Aorta (tissue), 5 donors: Measurements from ENCODE around the gene C1QTNF4. TPM values are rescaled to one million over a fixed set of nuclear protein-coding genes. Genes with fewer than 3 reads are reported as not detected.
"Not testable (repeated sequence)": the region's sequence is repeated elsewhere in the genome, so short reads cannot be mapped to it uniquely, and the experiment has no call there.

ENCODE experiments used
- ATAC-seq: fragments of 200-7000 bp; cut with Tn5 transposase; one replicate; pipeline ENCODE4 v1.9.1; 2022; ENCODE audit warnings: moderate library complexity; ENCODE audit not compliant: low FRiP score
- DNase-seq, 2 donors: peaks; one replicate each; pipeline ENCODE4 v3.0.0-alpha.2; 2020
- H3K27ac ChIP-seq, 2 donors: one replicate each; pipeline ENCODE4 v1.5.1; 2013; ENCODE audit warnings: low read length in 2 of 2, mild to moderate bottlenecking in 2 of 2, moderate library complexity in 2 of 2, control low read depth in 1 of 2, inconsistent platforms in 1 of 2, low read depth in 1 of 2
- H3K27me3 ChIP-seq, 2 donors: one replicate each; pipeline ENCODE4 v1.6.1; 2013; ENCODE audit warnings: control low read depth in 1 of 2, low read length in 1 of 2, mild to moderate bottlenecking in 1 of 2, moderate library complexity in 1 of 2; ENCODE audit not compliant: insufficient read depth in 2 of 2, control insufficient read depth in 1 of 2
- H3K36me3 ChIP-seq, 2 donors: one replicate each; pipeline ENCODE4 v1.6.1; 2013; ENCODE audit warnings: control low read depth in 1 of 2, low read length in 1 of 2, mild to moderate bottlenecking in 1 of 2; ENCODE audit not compliant: insufficient read depth in 2 of 2, control insufficient read depth in 1 of 2
- H3K4me1 ChIP-seq, 2 donors: one replicate each; pipeline ENCODE4 v1.6.1; 2013; ENCODE audit warnings: low read length in 2 of 2, control low read depth in 1 of 2, mild to moderate bottlenecking in 1 of 2, moderate library complexity in 1 of 2; ENCODE audit not compliant: insufficient read depth in 2 of 2, control insufficient read depth in 1 of 2
- H3K4me3 ChIP-seq, 2 donors: one replicate each; pipeline ENCODE4 v1.5.1; 2013; ENCODE audit warnings: low read length in 2 of 2, control low read depth in 1 of 2, mild to moderate bottlenecking in 1 of 2
- H3K9me3 ChIP-seq: one replicate; pipeline ENCODE4 v1.6.1; 2013; ENCODE audit warnings: mild to moderate bottlenecking, low read length; ENCODE audit not compliant: control insufficient read depth
- WGBS, 2 donors: extraction: QIAGEN DNeasy Blood & Tissue Kit; methylation state at CpG; one replicate each; pipeline ENCODE4 v1.1.7; 2013; 5-methylcytosine and 5-hydroxymethylcytosine counted together
- intact Hi-C, 2 donors: fragments of 100-400 bp; cut with DNase I; formaldehyde crosslinking; loops; one replicate each; pipeline versions ENCODE4 v1.14.2 to v1.15.0; 2022
- long read RNA-seq, 2 donors: library from polyadenylated mRNA; unstranded; transcript quantifications; one replicate each; pipeline ENCODE4 v2.0.0, GENCODE V29; 2020 to 2021
- polyA plus RNA-seq, 2 donors: library from polyadenylated mRNA; stranded (reverse); fragments of 200-250 nt; gene quantifications; one replicate each; pipeline ENCODE4 v1.2.3, GENCODE V29; 2013
- total RNA-seq, 2 donors: library from RNA; stranded (reverse); fragmentation: NEBNext Ultra II Directional; extraction: Animal tissue kit (Norgen Biotek cat#: 25700); gene quantifications; one replicate each; pipeline ENCODE4 v1.2.1, GENCODE V29; 2021
- donor health status: healthy with polysubstance abuse.
- donor health status: Bipolar disorder and iron deficiency.
- donor health status: DM: no; HTN: no; CAD: no.
- donor health status: DM: no; HTN: no; CAD: no.
- donor health status: DM: yes; HTN: yes; CAD: no.

Gene C1QTNF4
- total RNA-seq (1 to 10 TPM; 2.3 TPM), polyA plus RNA-seq (1 to 10 TPM in 1 of 2 donors, under 1 TPM in 1; 0.63 to 3.1 TPM)
- long read RNA-seq, donor 1, result 0 reads
- long read RNA-seq, donor 2, partial matches to known transcripts, result 0 of 2 reads
- long read RNA-seq, donor 2, other reads (novel, unspliced or antisense), result 1 of 2 reads

- H3K27me3 ChIP-seq, result no peaks in the 10 kb centered on the region
- ATAC-seq (no peak), DNase-seq (peak in 1 of 2 donors; percentile 26)
- 2 to 4% methylated on average over 47 to 48 of the region's 48 CpGs for WGBS, 2 donors
- H3K4me3 ChIP-seq, result peak within 1 kb of the TSS in 1 of 2 donors; percentile 15
- H3K9me3 ChIP-seq, result no peaks in the 10 kb centered on the region
- no peak within 1 kb of the TSS for H3K27ac ChIP-seq
- no peaks in the 10 kb centered on the region for H3K36me3 ChIP-seq
- H3K4me1 ChIP-seq, result no peaks in the 10 kb centered on the region
- intact Hi-C loops, result no loop called here
Measured at GRCh38 chr11:47593934-47594855, at the start of gene C1QTNF4. C1QTNF4 (minus strand) TSS chr11:47594411; CDS start chr11:47590810, 3,601 bp downstream.

GRCh38 chr11:47642099-47642855, 48.1 kb upstream of the C1QTNF4 start, which contains the start of gene MTCH2:
MTCH2 (minus strand) TSS chr11:47642559; CDS start chr11:47642465, 94 bp downstream.
- H3K27ac ChIP-seq, result peak within 1 kb of the TSS; percentile 63 to 84
- H3K36me3 ChIP-seq, result no peaks in the 10 kb centered on the region
- DNase-seq, result peak; percentile 97 to 98
- no peaks in the 10 kb centered on the region for H3K4me1 ChIP-seq
- intact Hi-C loops, result loop anchor here in 1 of 2 donors (5.0 kb wide), 1 partner anchor 80 kb away; no protein-coding TSS in a partner anchor
- no peaks in the 10 kb centered on the region for H3K27me3 ChIP-seq
- no peaks in the 10 kb centered on the region for H3K9me3 ChIP-seq
- H3K4me3 ChIP-seq, result peak within 1 kb of the TSS; percentile 23 to 58
- ATAC-seq, result peak; percentile 99
- 1% methylated on average over 77 to 78 of the region's 78 CpGs for WGBS, 2 donors

- intact Hi-C loops, result loop anchor here in 1 of 2 donors (5.0 kb wide), 1 partner anchor 81 kb away; no protein-coding TSS in a partner anchor
- no peak for ATAC-seq
- WGBS, 2 donors, result 6 to 11% methylated on average over 14 of the region's 14 CpGs
- H3K4me3 ChIP-seq, result peak overlapping the region; percentile 23 to 49
- H3K27ac ChIP-seq, result peak overlapping the region; percentile 63 to 84
- H3K9me3 ChIP-seq, result no peaks in the 10 kb centered on the region
- H3K4me1 ChIP-seq, result no peaks in the 10 kb centered on the region
- H3K27me3 ChIP-seq, result no peaks in the 10 kb centered on the region
- no peaks in the 10 kb centered on the region for H3K36me3 ChIP-seq
- no peak for DNase-seq
Measured at GRCh38 chr11:47641600-47642098, 47.4 kb upstream of the C1QTNF4 start.

- intact Hi-C loops, result loop anchor here in 1 of 2 donors (5.0 kb wide), 1 partner anchor 82 kb away; no protein-coding TSS in a partner anchor
- not testable (repeated sequence) for H3K36me3 ChIP-seq, ATAC-seq, H3K9me3 ChIP-seq, H3K4me1 ChIP-seq, H3K4me3 ChIP-seq, H3K27me3 ChIP-seq, DNase-seq, H3K27ac ChIP-seq
- WGBS, 2 donors, result 23 to 30% methylated on average over 6 of the region's 6 CpGs
Measured at GRCh38 chr11:47640506-47640905, 46.3 kb upstream of the C1QTNF4 start.

GRCh38 chr11:47636331-47636730, 42.1 kb upstream of the C1QTNF4 start:
- DNase-seq, H3K27ac ChIP-seq, intact Hi-C loops, ATAC-seq, H3K4me3 ChIP-seq, H3K36me3 ChIP-seq, H3K4me1 ChIP-seq, H3K9me3 ChIP-seq, H3K27me3 ChIP-seq: not testable (repeated sequence)
- 95 to 96% methylated on average over 11 of the region's 11 CpGs for WGBS, 2 donors

GRCh38 chr11:47631473-47631872, 37.3 kb upstream of the C1QTNF4 start:
- Histone ChIP-seq H3K9me3 (no peaks in the 10 kb centered on the region), H3K27ac (no peak overlapping the region), H3K4me3 (no peak overlapping the region), H3K27me3 (no peaks in the 10 kb centered on the region), H3K36me3 (peaks cover 4 to 6% of the 10 kb centered on the region in 2 donors), H3K4me1 (no peaks in the 10 kb centered on the region)
- DNase-seq (no peak), ATAC-seq (no peak)
- intact Hi-C loops, result no loop called here
- 72 to 77% methylated on average over 5 of the region's 5 CpGs for WGBS, 2 donors

- H3K27ac ChIP-seq, result no peak overlapping the region
- 82 to 86% methylated on average over 4 of the region's 4 CpGs for WGBS, 2 donors
- H3K36me3 ChIP-seq, result peaks cover 4% of the 10 kb centered on the region in 2 donors
- H3K4me1 ChIP-seq, result no peaks in the 10 kb centered on the region
- ATAC-seq, result no peak
- intact Hi-C loops, result no loop called here
- no peaks in the 10 kb centered on the region for H3K9me3 ChIP-seq
- no peak for DNase-seq
- no peaks in the 10 kb centered on the region for H3K27me3 ChIP-seq
- no peak overlapping the region for H3K4me3 ChIP-seq
Measured at GRCh38 chr11:47628026-47628425, 33.8 kb upstream of the C1QTNF4 start.

- 97 to 99% methylated on average over 8 of the region's 8 CpGs for WGBS, 2 donors
- Histone ChIP-seq H3K4me3 (no peak overlapping the region), H3K9me3 (no peaks in the 10 kb centered on the region), H3K27ac (no peak overlapping the region), H3K27me3 (no peaks in the 10 kb centered on the region), H3K36me3 (peaks cover 2 to 4% of the 10 kb centered on the region in 2 donors), H3K4me1 (no peaks in the 10 kb centered on the region)
- no peak for ATAC-seq
- intact Hi-C loops, result no loop called here
- no peak for DNase-seq
Measured at GRCh38 chr11:47626234-47626633, 32.0 kb upstream of the C1QTNF4 start.
